ENCODE data around the gene CDRT15.
"Not testable (repeated sequence)": the region's sequence is repeated elsewhere in the genome, so short reads cannot be mapped to it uniquely, and the experiment has no call there.

The CDRT15 gene

GRCh38 chr17:14236762-14237161, at the start of gene CDRT15:
TSS of gene CDRT15 (minus strand) at chr17:14236862. CDS start at chr17:14236833, 29 bp downstream.
- H3K4me3 ChIP-seq (ENCODE audit: low read depth, low read length); POLR2A ChIA-PET; CTCF ChIA-PET; H3K9me3 ChIP-seq (ENCODE audit: control insufficient read depth, insufficient read depth, low read depth, low read length); H3K27ac ChIP-seq (ENCODE audit: extremely low read depth, low read depth, low read length); H3K36me3 ChIP-seq (ENCODE audit: control insufficient read depth in 2 of 2, insufficient read depth in 1 of 2, low read length in 2 of 2); H3K4me1 ChIP-seq (ENCODE audit: control insufficient read depth, insufficient read depth, low read length): not testable (repeated sequence)

DNA sequence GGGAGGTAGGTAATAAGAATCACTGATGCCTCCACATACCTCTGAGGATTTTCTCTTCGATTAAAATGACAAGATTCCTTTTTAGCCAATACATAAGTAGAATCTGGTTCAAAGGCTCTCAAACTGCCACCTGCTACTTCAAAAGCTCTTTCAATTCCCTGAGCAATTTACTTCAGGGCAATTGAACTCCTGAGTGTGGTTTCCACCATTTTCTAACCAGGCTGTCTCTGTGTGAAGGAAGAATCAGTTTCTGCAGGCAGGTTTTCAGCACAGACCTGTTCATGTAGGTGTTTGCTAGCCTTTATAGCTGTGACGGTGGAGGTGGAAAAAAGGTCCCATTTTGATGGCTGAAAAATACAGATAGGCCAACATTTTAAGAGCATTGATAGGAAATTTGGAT, 46.1 kb upstream of the CDRT15 start:
- Histone ChIP-seq H3K36me3 (ENCODE audit: control insufficient read depth in 2 of 2, insufficient read depth in 1 of 2, low read length in 2 of 2) (no peaks in the 10 kb centered on the region), H3K4me3 (ENCODE audit: low read depth, low read length) (no peak overlapping the region), H3K27ac (ENCODE audit: extremely low read depth, low read depth, low read length) (no peak overlapping the region), H3K9me3 (ENCODE audit: control insufficient read depth, insufficient read depth, low read depth, low read length) (no peaks in the 10 kb centered on the region), H3K4me1 (ENCODE audit: control insufficient read depth, insufficient read depth, low read length) (no peaks in the 10 kb centered on the region)
- POLR2A ChIA-PET = no interaction called here
- CTCF ChIA-PET = interaction anchor here (0.7 kb wide), 1 partner anchor 11 kb away, joined by 3 read pairs; no protein-coding TSS in a partner anchor
- no peak for TF ChIP-seq ZNF214 (tag by site-specific recombination; IDR thresholded peaks at IDR 0.05; ENCODE audit: borderline replicate concordance)

- ChIA-PET CTCF (interaction anchor here (1.1 kb wide), 1 partner anchor 19 kb away, joined by 3 read pairs; the partner anchor contains the start of gene HS3ST3B1), POLR2A (no interaction called here)
- TF ChIP-seq ZNF692 (tag by site-specific recombination; IDR thresholded peaks at IDR 0.05) (no peak), ZNF121 (tag by site-specific recombination; IDR thresholded peaks at IDR 0.05) (no peak), ZNF157 (tag by site-specific recombination; IDR thresholded peaks at IDR 0.05) (no peak), ZNF571 (tag by site-specific recombination; IDR thresholded peaks at IDR 0.05) (no peak), ZNF48 (tag by site-specific recombination; IDR thresholded peaks at IDR 0.05) (no peak), ZNF639 (tag by site-specific recombination; IDR thresholded peaks at IDR 0.05) (no peak), ZNF530 (tag by site-specific recombination; IDR thresholded peaks at IDR 0.05; ENCODE audit: low read depth) (no peak), ZNF488 (tag by site-specific recombination; IDR thresholded peaks at IDR 0.05) (no peak), KLF1 (tag by site-specific recombination; IDR thresholded peaks at IDR 0.05) (no peak), ZNF837 (tag by site-specific recombination; IDR thresholded peaks at IDR 0.05) (no peak), ZNF175 (tag by site-specific recombination; IDR thresholded peaks at IDR 0.05) (no peak), ZNF19 (tag by site-specific recombination; IDR thresholded peaks at IDR 0.05; ENCODE audit: low read depth) (no peak), ZNF701 (tag by site-specific recombination; IDR thresholded peaks at IDR 0.05) (no peak)
- TF ChIP-seq, protein P1, sequence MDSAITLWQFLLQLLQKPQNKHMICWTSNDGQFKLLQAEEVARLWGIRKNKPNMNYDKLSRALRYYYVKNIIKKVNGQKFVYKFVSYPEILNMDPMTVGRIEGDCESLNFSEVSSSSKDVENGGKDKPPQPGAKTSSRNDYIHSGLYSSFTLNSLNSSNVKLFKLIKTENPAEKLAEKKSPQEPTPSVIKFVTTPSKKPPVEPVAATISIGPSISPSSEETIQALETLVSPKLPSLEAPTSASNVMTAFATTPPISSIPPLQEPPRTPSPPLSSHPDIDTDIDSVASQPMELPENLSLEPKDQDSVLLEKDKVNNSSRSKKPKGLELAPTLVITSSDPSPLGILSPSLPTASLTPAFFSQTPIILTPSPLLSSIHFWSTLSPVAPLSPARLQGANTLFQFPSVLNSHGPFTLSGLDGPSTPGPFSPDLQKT (IDR thresholded peaks at IDR 0.05; ENCODE audit: borderline replicate concordance, low read depth, low read length) = no peak
- TF ChIP-seq, protein P2, sequence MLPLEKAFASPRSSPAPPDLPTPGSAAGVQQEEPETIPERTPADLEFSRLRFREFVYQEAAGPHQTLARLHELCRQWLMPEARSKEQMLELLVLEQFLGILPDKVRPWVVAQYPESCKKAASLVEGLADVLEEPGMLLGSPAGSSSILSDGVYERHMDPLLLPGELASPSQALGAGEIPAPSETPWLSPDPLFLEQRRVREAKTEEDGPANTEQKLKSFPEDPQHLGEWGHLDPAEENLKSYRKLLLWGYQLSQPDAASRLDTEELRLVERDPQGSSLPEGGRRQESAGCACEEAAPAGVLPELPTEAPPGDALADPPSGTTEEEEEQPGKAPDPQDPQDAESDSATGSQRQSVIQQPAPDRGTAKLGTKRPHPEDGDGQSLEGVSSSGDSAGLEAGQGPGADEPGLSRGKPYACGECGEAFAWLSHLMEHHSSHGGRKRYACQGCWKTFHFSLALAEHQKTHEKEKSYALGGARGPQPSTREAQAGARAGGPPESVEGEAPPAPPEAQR (tag by site-specific recombination; IDR thresholded peaks at IDR 0.05) = no peak
- H3K4me1 ChIP-seq (ENCODE audit: control insufficient read depth, insufficient read depth, low read length) = no peaks in the 10 kb centered on the region
- no peaks in the 10 kb centered on the region for H3K9me3 ChIP-seq (ENCODE audit: control insufficient read depth, insufficient read depth, low read depth, low read length)
- no peak overlapping the region for H3K4me3 ChIP-seq (ENCODE audit: low read depth, low read length)
- no peaks in the 10 kb centered on the region for H3K36me3 ChIP-seq (ENCODE audit: control insufficient read depth in 2 of 2, insufficient read depth in 1 of 2, low read length in 2 of 2)
- H3K27ac ChIP-seq (ENCODE audit: extremely low read depth, low read depth, low read length) = no peak overlapping the region
Observed at GRCh38 chr17:14281530-14281929, 44.9 kb upstream of the CDRT15 start.
